Cerebellar nuclear complex (tissue), 1 donor: Measurements from ENCODE around the gene CLEC2D.
"Not testable (repeated sequence)": the region's sequence is repeated elsewhere in the genome, so short reads cannot be mapped to it uniquely, and the experiment has no call there.

Experiments used
- DNase-seq, 2 experiments: peaks; one replicate each; lab custom pipeline; 2025; lab: John Stamatoyannopoulos, UW

CLEC2D gene, protein sequence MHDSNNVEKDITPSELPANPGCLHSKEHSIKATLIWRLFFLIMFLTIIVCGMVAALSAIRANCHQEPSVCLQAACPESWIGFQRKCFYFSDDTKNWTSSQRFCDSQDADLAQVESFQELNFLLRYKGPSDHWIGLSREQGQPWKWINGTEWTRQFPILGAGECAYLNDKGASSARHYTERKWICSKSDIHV

GRCh38 chr12:9669534-9669933, at the start of gene CLEC2D:
CLEC2D (plus strand) TSS chr12:9669713; CDS start chr12:9669735, 22 bp downstream.
- DNase-seq: no peak

- DNase-seq: no peak
Observed at GRCh38 chr12:9625019-9625418, 44.5 kb upstream of the CLEC2D start.

- DNase-seq: no peak
Observed at GRCh38 chr12:9626291-9626690, 43.2 kb upstream of the CLEC2D start.

DNA sequence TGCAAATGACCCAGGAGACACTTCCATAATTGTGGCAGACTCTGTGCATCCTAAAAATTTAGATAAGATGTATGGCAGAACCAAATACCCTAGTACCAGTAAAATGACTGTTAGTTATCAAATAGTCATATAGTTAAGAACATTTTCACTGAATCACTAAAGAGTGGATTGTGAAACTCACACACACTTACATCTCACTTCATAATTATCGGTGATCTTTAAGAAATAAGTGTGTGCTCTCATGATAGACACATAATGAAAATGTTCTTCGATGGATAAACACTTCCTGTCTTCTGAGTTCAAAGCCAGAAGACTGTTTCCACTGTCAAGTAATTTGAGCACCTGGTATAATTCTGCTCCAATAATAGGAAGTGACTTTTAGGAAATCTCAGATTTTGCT, 42.7 kb upstream of the CLEC2D start:
- DNase-seq: no peak

DNA sequence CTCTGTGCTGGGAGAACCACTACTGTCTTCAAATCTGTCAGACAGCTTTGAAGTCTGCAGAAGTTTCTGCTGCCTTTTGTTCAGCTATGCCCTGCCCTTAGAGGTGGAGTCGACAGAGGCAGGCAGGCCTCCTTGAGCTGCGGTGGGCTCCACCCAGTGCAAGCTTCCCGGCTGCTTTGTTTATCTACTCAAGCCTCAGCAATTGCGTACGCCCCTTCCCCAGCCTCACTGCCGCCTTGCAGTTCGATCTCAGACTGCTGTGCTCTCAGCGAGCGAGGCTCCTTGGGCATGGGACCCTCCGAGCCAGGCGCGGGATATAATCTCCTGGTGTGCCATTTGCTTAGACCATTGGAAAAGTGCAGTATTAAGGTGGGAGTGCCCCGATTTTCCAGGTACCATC, 36.7 kb upstream of the CLEC2D start:
- no peak for DNase-seq

DNA sequence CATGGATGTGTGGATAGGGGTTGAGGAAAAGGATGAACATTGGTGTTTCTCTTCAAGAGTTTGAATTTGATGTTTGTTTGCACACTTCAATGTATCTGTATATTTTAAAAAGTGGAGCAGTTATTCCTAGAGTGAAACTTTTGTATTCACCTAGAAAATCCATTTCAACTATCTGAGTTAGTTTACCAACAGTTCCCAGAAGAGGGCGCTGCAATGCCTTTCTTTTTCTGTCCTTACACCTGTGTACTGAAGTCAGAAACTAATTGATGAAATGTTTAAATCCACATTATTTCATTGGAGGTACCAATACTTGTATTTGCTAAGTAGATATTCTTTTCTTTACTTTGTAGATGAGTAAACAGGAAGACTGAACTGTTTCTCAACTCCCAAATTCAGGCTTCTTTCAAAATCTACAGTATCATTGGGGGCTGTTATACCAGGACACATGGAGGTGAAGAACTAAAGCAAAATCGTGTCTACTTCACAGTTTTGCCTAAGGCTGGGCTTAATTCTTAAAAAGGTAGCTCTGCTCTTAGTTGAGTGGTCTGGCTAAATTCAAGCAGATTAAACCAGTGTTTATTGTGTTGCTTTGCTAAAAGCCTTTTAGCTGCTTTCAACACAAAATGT, 35.2 kb upstream of the CLEC2D start:
- DNase-seq: no peak

DNA sequence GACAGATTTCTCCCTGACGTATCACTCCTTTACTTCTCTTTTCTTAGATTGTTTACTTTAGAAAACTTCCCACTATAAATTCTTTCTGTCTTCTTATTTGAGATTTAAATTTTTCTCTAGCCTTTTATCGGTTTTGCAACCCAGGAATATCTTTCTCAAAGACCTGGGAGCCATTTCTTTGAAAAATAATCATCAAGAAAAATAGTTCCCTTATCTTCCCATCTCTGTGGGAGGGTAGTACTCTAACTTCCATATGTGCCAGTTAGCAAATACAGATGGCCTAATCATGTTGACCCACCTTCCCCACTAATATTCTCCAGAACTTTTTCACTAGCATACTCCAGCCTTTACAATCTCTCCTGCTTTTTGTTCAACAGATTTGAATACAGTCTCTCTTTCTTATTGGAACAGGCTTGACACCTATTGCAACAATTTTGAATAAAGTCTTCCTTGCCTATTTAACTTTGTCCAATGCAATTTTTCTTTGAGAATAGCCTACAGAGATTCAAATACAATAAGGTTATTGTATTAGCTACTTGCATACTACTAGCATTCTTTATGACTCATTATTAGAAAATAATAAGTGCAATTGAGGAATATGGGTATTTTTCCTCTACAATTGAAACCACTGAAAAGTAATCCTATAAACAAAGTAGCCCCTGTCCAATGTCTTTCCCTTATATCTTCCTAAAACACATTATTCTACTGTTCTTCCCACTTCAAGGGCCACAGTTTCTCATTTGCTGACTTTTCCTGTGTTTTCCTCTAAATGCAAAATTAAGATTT, 34.4 kb upstream of the CLEC2D start:
- DNase-seq: no peak

GRCh38 chr12:9636150-9636850, 33.2 kb upstream of the CLEC2D start:
- DNase-seq: no peak

- no peak for DNase-seq
Observed at GRCh38 chr12:9636851-9637206, 32.7 kb upstream of the CLEC2D start.

- DNase-seq: no peak
Observed at GRCh38 chr12:9640024-9640423, 29.5 kb upstream of the CLEC2D start.

- DNase-seq: no peak
Observed at GRCh38 chr12:9642606-9643265, 26.8 kb upstream of the CLEC2D start.

DNA sequence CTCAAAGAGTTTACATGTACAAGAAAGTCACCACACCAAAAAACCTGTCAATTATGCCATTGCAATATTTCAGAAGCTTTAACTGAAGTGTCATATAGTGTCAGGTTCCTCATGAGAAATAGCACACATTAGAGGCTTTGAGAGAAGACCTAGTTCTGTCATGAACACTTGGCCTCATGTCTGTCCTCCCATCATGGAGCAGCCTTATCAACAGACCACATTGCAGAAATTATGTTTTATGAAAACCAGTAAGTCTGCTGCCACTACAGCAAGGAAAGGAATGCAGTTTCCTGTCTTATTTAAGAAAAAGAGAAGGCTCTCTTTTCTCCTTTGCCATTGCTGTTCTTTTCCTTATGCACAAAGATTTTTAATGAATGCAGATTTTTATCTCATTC, 26.2 kb upstream of the CLEC2D start:
- no peak for DNase-seq

GRCh38 chr12:9644985-9645551, 24.4 kb upstream of the CLEC2D start:
- DNase-seq: not testable (repeated sequence)

- no peak for DNase-seq
Observed at GRCh38 chr12:9646794-9647781, 22.4 kb upstream of the CLEC2D start.

DNA sequence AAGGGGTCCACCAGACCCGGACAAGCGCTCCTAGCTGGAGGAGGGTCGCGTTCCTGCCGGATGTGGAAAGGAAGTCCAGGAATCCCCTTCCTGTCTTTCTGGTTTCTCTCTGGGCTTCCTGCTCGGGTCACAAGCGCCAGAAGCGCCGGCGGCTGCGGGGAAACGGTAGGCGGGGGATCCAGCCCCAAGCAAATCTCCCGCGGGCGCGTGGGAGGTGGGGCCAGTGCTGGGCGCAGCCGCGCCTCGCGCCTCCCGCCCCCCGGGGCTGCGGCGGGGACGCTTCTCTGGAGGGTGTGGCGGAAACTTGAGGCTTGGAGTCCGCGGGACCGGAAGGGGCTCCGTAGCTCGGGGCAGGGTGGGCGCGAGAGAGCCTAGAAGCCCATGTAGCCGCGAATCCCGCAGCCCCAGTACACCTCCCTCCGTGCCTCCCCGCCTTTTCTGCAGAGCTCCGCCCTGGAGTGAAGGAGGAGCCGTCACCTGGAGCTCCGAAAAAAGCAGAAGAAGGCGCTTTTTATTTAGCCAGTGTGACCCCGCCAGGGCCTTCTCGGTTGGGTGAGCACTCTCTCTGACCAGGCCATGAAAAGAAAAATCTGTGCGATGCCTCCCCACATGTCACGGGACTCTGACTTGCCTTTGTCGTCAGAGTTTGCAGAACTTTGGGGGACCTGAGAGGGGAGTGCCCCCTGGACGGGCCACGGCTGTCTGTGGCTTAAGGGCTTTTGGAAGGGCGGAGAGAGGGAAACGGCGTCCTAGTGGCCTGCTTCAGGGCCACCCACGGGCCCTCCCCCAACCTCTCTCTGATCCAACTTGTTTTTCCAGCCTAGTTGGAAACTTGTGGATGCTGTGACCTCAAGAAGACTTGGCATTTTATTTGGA, 21.4 kb upstream of the CLEC2D start:
- DNase-seq: no peak

- no peak for DNase-seq
Observed at GRCh38 chr12:9648701-9649531, 20.6 kb upstream of the CLEC2D start.

- DNase-seq: no peak
Observed at GRCh38 chr12:9649532-9649940, 20.0 kb upstream of the CLEC2D start.

DNA sequence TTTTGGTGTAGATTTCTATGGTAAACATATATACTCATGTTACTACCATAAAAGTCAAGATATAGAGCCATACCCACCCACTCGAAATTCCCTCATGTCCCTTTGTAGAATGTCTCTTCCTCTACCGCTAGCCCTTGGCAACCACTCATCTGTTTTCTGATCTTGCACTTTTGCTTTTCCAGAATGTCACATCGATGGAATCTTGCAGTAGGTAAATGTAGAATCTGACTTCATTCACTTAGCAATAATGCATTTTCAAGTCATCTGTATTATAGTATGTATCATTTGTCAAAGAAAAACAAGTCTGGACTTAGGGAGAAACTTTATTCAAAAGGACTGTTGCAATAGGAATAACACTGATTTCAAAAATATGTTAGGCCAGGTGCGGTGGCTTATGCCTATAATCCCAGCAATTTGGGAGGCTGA, 19.3 kb upstream of the CLEC2D start:
- DNase-seq: no peak
